Measurements from ENCODE around the gene FAM149B1. TPM values are rescaled to one million over a fixed set of nuclear protein-coding genes. Genes with fewer than 3 reads are reported as not detected.

FAM149B1 gene
- total RNA-seq = 26.7 TPM
- 10 to 100 TPM; 17.9 to 26.0 (median 22.0) TPM for polyA plus RNA-seq (ENCODE audit: insufficient read depth in 1 of 8, insufficient read length in 8 of 8, low replicate concordance in 1 of 8)
- long read RNA-seq, donor 1 = 0 reads
- long read RNA-seq, donor 2 = 0 reads
- long read RNA-seq, donor 3 = 0 reads
- long read RNA-seq, donor 4, partial matches to known transcripts = 6 of 15 reads
- long read RNA-seq, donor 4, other reads (novel, unspliced or antisense) = 7 of 15 reads
- long read RNA-seq, donor 5, full-length matches to known transcripts = 3 of 3 reads
- long read RNA-seq, donor 5, partial matches to known transcripts = 0 of 3 reads
- long read RNA-seq, donor 5, other reads (novel, unspliced or antisense) = 0 of 3 reads
- long read RNA-seq, donor 6, full-length matches to known transcripts = 4 of 4 reads
- long read RNA-seq, donor 6, partial matches to known transcripts = 0 of 4 reads
- long read RNA-seq, donor 6, other reads (novel, unspliced or antisense) = 0 of 4 reads
- long read RNA-seq, donor 7, partial matches to known transcripts = 125 of 169 reads
- long read RNA-seq, donor 7, other reads (novel, unspliced or antisense) = 42 of 169 reads
- long read RNA-seq, donor 8, partial matches to known transcripts = 12 of 13 reads
- long read RNA-seq, donor 8, other reads (novel, unspliced or antisense) = 0 of 13 reads
- long read RNA-seq, donor 9, partial matches to known transcripts = 57 of 114 reads
- long read RNA-seq, donor 9, other reads (novel, unspliced or antisense) = 55 of 114 reads
- long read RNA-seq, donor 10, full-length matches to known transcripts = 5 of 259 reads
- long read RNA-seq, donor 10, partial matches to known transcripts = 232 of 259 reads
- long read RNA-seq, donor 10, other reads (novel, unspliced or antisense) = 22 of 259 reads
- long read RNA-seq, donor 11, partial matches to known transcripts = 109 of 118 reads
- long read RNA-seq, donor 11, other reads (novel, unspliced or antisense) = 8 of 118 reads

GRCh38 chr10:73167783-73168464 is at the start of gene FAM149B1, which contains the start of gene ECD:
Gene FAM149B1 (plus strand): TSS chr10:73168119. CDS start chr10:73168340, 221 bp downstream.
Gene ECD (minus strand): TSS chr10:73168008. CDS start chr10:73163937, 4,071 bp downstream.
- peaks cover 8% of the 10 kb centered on the region for H3K4me1 ChIP-seq (ENCODE audit: control insufficient read depth, insufficient read depth, low read length)
- peak within 1 kb of the TSS; percentile 93 for H3K4me3 ChIP-seq (ENCODE audit: low read length)
- under 1% methylated on average over 40 of the region's 49 CpGs for WGBS (ENCODE audit: insufficient coverage)
- H3K27me3 ChIP-seq (ENCODE audit: control insufficient read depth, insufficient read depth, low read length) = no peaks in the 10 kb centered on the region
- H3K9me3 ChIP-seq (replicated peaks; ENCODE audit: control insufficient read depth, low read depth, low read length) = no peaks in the 10 kb centered on the region
- H3K36me3 ChIP-seq (ENCODE audit: control insufficient read depth, insufficient read depth, low read length) = peaks cover 5% of the 10 kb centered on the region
- DNase-seq = peak; percentile 99
- H3K27ac ChIP-seq (ENCODE audit: low read length) = peak within 1 kb of the TSS; percentile 100

- H3K27ac ChIP-seq (ENCODE audit: low read length) = no peak overlapping the region
- no peaks in the 10 kb centered on the region for H3K9me3 ChIP-seq (replicated peaks; ENCODE audit: control insufficient read depth, low read depth, low read length)
- WGBS (ENCODE audit: insufficient coverage) = no CpG with 5 or more reads among the region's 1 CpG
- H3K36me3 ChIP-seq (ENCODE audit: control insufficient read depth, insufficient read depth, low read length) = peaks cover 11% of the 10 kb centered on the region
- DNase-seq = no peak
- H3K4me1 ChIP-seq (ENCODE audit: control insufficient read depth, insufficient read depth, low read length) = no peaks in the 10 kb centered on the region
- no peaks in the 10 kb centered on the region for H3K27me3 ChIP-seq (ENCODE audit: control insufficient read depth, insufficient read depth, low read length)
- H3K4me3 ChIP-seq (ENCODE audit: low read length) = no peak overlapping the region
Measured at GRCh38 chr10:73119457-73119856, 48.5 kb upstream of the FAM149B1 start.

- Histone ChIP-seq H3K9me3 (replicated peaks; ENCODE audit: control insufficient read depth, low read depth, low read length) (no peaks in the 10 kb centered on the region), H3K27ac (ENCODE audit: low read length) (no peak overlapping the region), H3K27me3 (ENCODE audit: control insufficient read depth, insufficient read depth, low read length) (no peaks in the 10 kb centered on the region), H3K36me3 (ENCODE audit: control insufficient read depth, insufficient read depth, low read length) (peaks cover 9% of the 10 kb centered on the region), H3K4me3 (ENCODE audit: low read length) (no peak overlapping the region), H3K4me1 (ENCODE audit: control insufficient read depth, insufficient read depth, low read length) (no peaks in the 10 kb centered on the region)
- WGBS (ENCODE audit: insufficient coverage) = no CpG with 5 or more reads among the region's 4 CpGs
- DNase-seq = no peak
Measured at GRCh38 chr10:73119952-73120351, 48.0 kb upstream of the FAM149B1 start.

- H3K36me3 ChIP-seq (ENCODE audit: control insufficient read depth, insufficient read depth, low read length) = peaks cover 34% of the 10 kb centered on the region
- no peaks in the 10 kb centered on the region for H3K27me3 ChIP-seq (ENCODE audit: control insufficient read depth, insufficient read depth, low read length)
- no CpG with 5 or more reads among the region's 2 CpGs for WGBS (ENCODE audit: insufficient coverage)
- H3K4me3 ChIP-seq (ENCODE audit: low read length) = no peak overlapping the region
- H3K4me1 ChIP-seq (ENCODE audit: control insufficient read depth, insufficient read depth, low read length) = no peaks in the 10 kb centered on the region
- no peak for DNase-seq
- H3K27ac ChIP-seq (ENCODE audit: low read length) = no peak overlapping the region
- no peaks in the 10 kb centered on the region for H3K9me3 ChIP-seq (replicated peaks; ENCODE audit: control insufficient read depth, low read depth, low read length)
Measured at GRCh38 chr10:73126343-73126742, 41.6 kb upstream of the FAM149B1 start.

- DNase-seq = no peak
- H3K27me3 ChIP-seq (ENCODE audit: control insufficient read depth, insufficient read depth, low read length) = no peaks in the 10 kb centered on the region
- WGBS (ENCODE audit: insufficient coverage) = 33% methylated on average over 1 of the region's 2 CpGs
- H3K9me3 ChIP-seq (replicated peaks; ENCODE audit: control insufficient read depth, low read depth, low read length) = no peaks in the 10 kb centered on the region
- no peak overlapping the region for H3K27ac ChIP-seq (ENCODE audit: low read length)
- no peaks in the 10 kb centered on the region for H3K4me1 ChIP-seq (ENCODE audit: control insufficient read depth, insufficient read depth, low read length)
- H3K4me3 ChIP-seq (ENCODE audit: low read length) = no peak overlapping the region
- H3K36me3 ChIP-seq (ENCODE audit: control insufficient read depth, insufficient read depth, low read length) = peaks cover 43% of the 10 kb centered on the region
Measured at GRCh38 chr10:73131301-73131700, 36.6 kb upstream of the FAM149B1 start.

GRCh38 chr10:73131913-73132686 is 35.8 kb upstream of the FAM149B1 start:
- Histone ChIP-seq H3K4me1 (ENCODE audit: control insufficient read depth, insufficient read depth, low read length) (no peaks in the 10 kb centered on the region), H3K9me3 (replicated peaks; ENCODE audit: control insufficient read depth, low read depth, low read length) (no peaks in the 10 kb centered on the region), H3K36me3 (ENCODE audit: control insufficient read depth, insufficient read depth, low read length) (peaks cover 42% of the 10 kb centered on the region), H3K4me3 (ENCODE audit: low read length) (no peak overlapping the region), H3K27me3 (ENCODE audit: control insufficient read depth, insufficient read depth, low read length) (no peaks in the 10 kb centered on the region), H3K27ac (ENCODE audit: low read length) (no peak overlapping the region)
- no CpG with 5 or more reads among the region's 2 CpGs for WGBS (ENCODE audit: insufficient coverage)
- no peak for DNase-seq

GRCh38 chr10:73134727-73135126 is 33.2 kb upstream of the FAM149B1 start:
- Histone ChIP-seq H3K4me1 (ENCODE audit: control insufficient read depth, insufficient read depth, low read length) (no peaks in the 10 kb centered on the region), H3K4me3 (ENCODE audit: low read length) (no peak overlapping the region), H3K27ac (ENCODE audit: low read length) (no peak overlapping the region), H3K27me3 (ENCODE audit: control insufficient read depth, insufficient read depth, low read length) (no peaks in the 10 kb centered on the region), H3K9me3 (replicated peaks; ENCODE audit: control insufficient read depth, low read depth, low read length) (no peaks in the 10 kb centered on the region), H3K36me3 (ENCODE audit: control insufficient read depth, insufficient read depth, low read length) (peaks cover 48% of the 10 kb centered on the region)
- DNase-seq = no peak
- no CpG with 5 or more reads among the region's 3 CpGs for WGBS (ENCODE audit: insufficient coverage)

- Histone ChIP-seq H3K27ac (ENCODE audit: low read length) (no peak overlapping the region), H3K36me3 (ENCODE audit: control insufficient read depth, insufficient read depth, low read length) (peaks cover 49% of the 10 kb centered on the region), H3K4me3 (ENCODE audit: low read length) (no peak overlapping the region), H3K4me1 (ENCODE audit: control insufficient read depth, insufficient read depth, low read length) (no peaks in the 10 kb centered on the region), H3K9me3 (replicated peaks; ENCODE audit: control insufficient read depth, low read depth, low read length) (no peaks in the 10 kb centered on the region), H3K27me3 (ENCODE audit: control insufficient read depth, insufficient read depth, low read length) (no peaks in the 10 kb centered on the region)
- DNase-seq = no peak
- no CpG with 5 or more reads among the region's 2 CpGs for WGBS (ENCODE audit: insufficient coverage)
Measured at GRCh38 chr10:73136627-73137026, 31.3 kb upstream of the FAM149B1 start.

- Histone ChIP-seq H3K4me1 (ENCODE audit: control insufficient read depth, insufficient read depth, low read length) (no peaks in the 10 kb centered on the region), H3K9me3 (replicated peaks; ENCODE audit: control insufficient read depth, low read depth, low read length) (no peaks in the 10 kb centered on the region), H3K4me3 (ENCODE audit: low read length) (no peak overlapping the region), H3K27me3 (ENCODE audit: control insufficient read depth, insufficient read depth, low read length) (no peaks in the 10 kb centered on the region), H3K27ac (ENCODE audit: low read length) (no peak overlapping the region), H3K36me3 (ENCODE audit: control insufficient read depth, insufficient read depth, low read length) (peaks cover 56% of the 10 kb centered on the region)
- DNase-seq = no peak
- 60% methylated on average over 1 of the region's 2 CpGs for WGBS (ENCODE audit: insufficient coverage)
Measured at GRCh38 chr10:73139251-73139650, 28.7 kb upstream of the FAM149B1 start.

Measured in muscle of leg (tissue), 16 donors.